Measurements from ENCODE around the gene KIAA1755.

DNA sequence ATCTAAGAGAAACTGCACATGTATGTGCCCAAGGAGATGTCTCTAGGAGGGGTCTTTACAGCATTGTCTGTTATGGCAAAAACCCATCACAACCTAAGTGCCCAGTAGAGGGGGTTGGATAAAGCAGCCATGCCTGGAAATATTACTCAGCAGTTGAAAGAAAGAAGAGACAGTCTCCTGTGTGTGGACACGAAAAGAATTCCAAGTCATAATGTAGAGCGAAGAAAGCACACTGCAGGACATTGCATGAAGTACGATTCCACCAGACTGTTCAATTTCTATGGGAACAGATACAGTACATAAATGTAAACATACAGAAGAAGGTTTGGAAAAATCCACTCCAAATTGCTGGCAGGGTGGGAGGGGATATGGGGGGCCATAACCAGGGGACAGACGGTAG, 88.1 kb downstream of the KIAA1755 start:
- TF ChIP-seq, protein P1, sequence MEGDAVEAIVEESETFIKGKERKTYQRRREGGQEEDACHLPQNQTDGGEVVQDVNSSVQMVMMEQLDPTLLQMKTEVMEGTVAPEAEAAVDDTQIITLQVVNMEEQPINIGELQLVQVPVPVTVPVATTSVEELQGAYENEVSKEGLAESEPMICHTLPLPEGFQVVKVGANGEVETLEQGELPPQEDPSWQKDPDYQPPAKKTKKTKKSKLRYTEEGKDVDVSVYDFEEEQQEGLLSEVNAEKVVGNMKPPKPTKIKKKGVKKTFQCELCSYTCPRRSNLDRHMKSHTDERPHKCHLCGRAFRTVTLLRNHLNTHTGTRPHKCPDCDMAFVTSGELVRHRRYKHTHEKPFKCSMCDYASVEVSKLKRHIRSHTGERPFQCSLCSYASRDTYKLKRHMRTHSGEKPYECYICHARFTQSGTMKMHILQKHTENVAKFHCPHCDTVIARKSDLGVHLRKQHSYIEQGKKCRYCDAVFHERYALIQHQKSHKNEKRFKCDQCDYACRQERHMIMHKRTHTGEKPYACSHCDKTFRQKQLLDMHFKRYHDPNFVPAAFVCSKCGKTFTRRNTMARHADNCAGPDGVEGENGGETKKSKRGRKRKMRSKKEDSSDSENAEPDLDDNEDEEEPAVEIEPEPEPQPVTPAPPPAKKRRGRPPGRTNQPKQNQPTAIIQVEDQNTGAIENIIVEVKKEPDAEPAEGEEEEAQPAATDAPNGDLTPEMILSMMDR (conservative IDR thresholded peaks at IDR 0.05), result peak; percentile 46; the same call in 1 of the 2 replicates
- no peak for TF ChIP-seq EZH2 (IDR thresholded peaks at IDR 0.05; ENCODE audit: low read depth)

Measured in PC-9 (cell line).